IMR-90 (cell line): Measurements from ENCODE around the gene SVOPL. TPM values are rescaled to one million over a fixed set of nuclear protein-coding genes. Genes with fewer than 3 reads are reported as not detected.

ENCODE experiments used
- ATAC-seq: fragments of 200-7000 bp; cut with Tn5 transposase; 2 replicates; pipeline ENCODE4 v1.9.1; 2020; ENCODE audit warnings: low read depth, mild to moderate bottlenecking, moderate library complexity
- Bru-seq: library from RNA; stranded (reverse); fragments of 400-500 nt; gene quantifications from one replicate; lab custom pipeline; 2021; lab: Mats Ljungman, UMichigan
- BruChase-seq, 2 experiments: library from RNA; stranded (reverse); fragments of 400-500 nt; gene quantifications; one replicate each; lab custom pipeline; 2021; lab: Mats Ljungman, UMichigan
- BruUV-seq: library from RNA; stranded (reverse); fragments of 400-500 nt; replicated peaks from 2 replicates; lab custom pipeline; 2021; lab: Mats Ljungman, UMichigan
- CTCF ChIA-PET: fragments of 300-600 bp; formaldehyde crosslinking; extraction: SDS; loops from one replicate; lab custom pipeline; 2021; ENCODE audit warnings: antibody characterized with exemption; lab: Yijun Ruan, JAX
- POLR2A ChIA-PET: fragments of 300-600 bp; sonication (Branson Sonifier 250); formaldehyde crosslinking; loops from one replicate; lab custom pipeline; 2022; ENCODE audit warnings: antibody characterized with exemption; ENCODE audit not compliant: unreplicated experiment; lab: Charles Lee
- DNase-seq: peaks from one replicate; pipeline ENCODE4 v3.0.0; 2013
- H2AFZ ChIP-seq: replicated peaks from 2 replicates; pipeline ENCODE3; 2013; ENCODE audit warnings: low read length, mild to moderate bottlenecking; ENCODE audit not compliant: poor library complexity
- H2AK5ac ChIP-seq: 2 replicates; pipeline ENCODE4 v1.6.1; 2013; ENCODE audit warnings: low read depth, low read length, inconsistent platforms
- H2AK9ac ChIP-seq: replicated peaks from 2 replicates; pipeline ENCODE3; 2013; ENCODE audit warnings: mild to moderate bottlenecking, low read depth, low read length, moderate library complexity; ENCODE audit not compliant: poor library complexity
- H2BK120ac ChIP-seq: 2 replicates; pipeline ENCODE4 v1.6.1; 2013; ENCODE audit warnings: low read depth, low read length, inconsistent platforms
- H2BK15ac ChIP-seq: 3 replicates; pipeline ENCODE4 v1.6.1; 2013; ENCODE audit warnings: low read depth, low read length, inconsistent platforms
- H2BK20ac ChIP-seq: 2 replicates; pipeline ENCODE4 v1.6.1; 2013; ENCODE audit warnings: low read depth, mild to moderate bottlenecking, inconsistent platforms, low read length, moderate library complexity
- H2BK5ac ChIP-seq: 2 replicates; pipeline ENCODE4 v1.6.1; 2013; ENCODE audit warnings: mild to moderate bottlenecking, low read depth, low read length, inconsistent platforms; ENCODE audit not compliant: poor library complexity, severe bottlenecking
- H3K14ac ChIP-seq: replicated peaks from 2 replicates; pipeline ENCODE4 v1.6.1; 2013; ENCODE audit warnings: low read depth, low read length, inconsistent platforms
- H3K18ac ChIP-seq: 2 replicates; pipeline ENCODE4 v1.6.1; 2013; ENCODE audit warnings: low read depth, low read length, control low read depth
- H3K23ac ChIP-seq: 2 replicates; pipeline ENCODE4 v1.6.1; 2013; ENCODE audit warnings: low read depth, low read length, inconsistent platforms
- H3K27ac ChIP-seq: 2 replicates; pipeline ENCODE4 v1.5.1; 2013; ENCODE audit warnings: mild to moderate bottlenecking, control low read depth, low read length; ENCODE audit not compliant: insufficient read depth
- H3K27me3 ChIP-seq: 2 replicates; pipeline ENCODE4 v1.6.1; 2013; ENCODE audit warnings: low read length; ENCODE audit not compliant: control insufficient read depth, insufficient read depth
- H3K36me3 ChIP-seq: 2 replicates; pipeline ENCODE4 v1.6.1; 2013; ENCODE audit warnings: low read length, mixed read lengths; ENCODE audit not compliant: control insufficient read depth, insufficient read depth
- H3K4ac ChIP-seq: 2 replicates; pipeline ENCODE4 v1.6.1; 2013; ENCODE audit warnings: low read depth, low read length, inconsistent platforms
- H3K4me1 ChIP-seq: 2 replicates; pipeline ENCODE4 v1.6.1; 2013; ENCODE audit warnings: low read length, mixed read lengths; ENCODE audit not compliant: control insufficient read depth, insufficient read depth
- H3K4me2 ChIP-seq: 2 replicates; pipeline ENCODE4 v1.6.1; 2013; ENCODE audit warnings: low read depth, mild to moderate bottlenecking, control low read depth, low read length, moderate library complexity
- H3K4me3 ChIP-seq: 2 replicates; pipeline ENCODE4 v1.5.1; 2013; ENCODE audit warnings: low read depth, mild to moderate bottlenecking, control low read depth, low read length, moderate library complexity; ENCODE audit not compliant: insufficient read depth
- H3K56ac ChIP-seq: 2 replicates; pipeline ENCODE4 v1.6.1; 2013; ENCODE audit warnings: low read length, inconsistent platforms; ENCODE audit not compliant: insufficient read depth; ENCODE audit errors: extremely low read depth
- H3K79me1 ChIP-seq, 2 experiments: 2 replicates each; pipeline ENCODE4 v1.6.1; 2013; ENCODE audit warnings: low read length in 2 of 2, inconsistent platforms in 1 of 2, low read depth in 1 of 2
- H3K9ac ChIP-seq: 2 replicates; pipeline ENCODE4 v1.6.1; 2013; ENCODE audit warnings: low read depth, low read length, control low read depth
- H3K9me1 ChIP-seq: 2 replicates; pipeline ENCODE4 v1.6.1; 2013; ENCODE audit warnings: low read length, inconsistent platforms; ENCODE audit not compliant: insufficient read depth
- H3K9me3 ChIP-seq: 2 replicates; pipeline ENCODE4 v1.6.1; 2013; ENCODE audit warnings: low read length; ENCODE audit not compliant: control insufficient read depth, insufficient read depth
- H4K20me1 ChIP-seq: 2 replicates; pipeline ENCODE4 v1.6.1; 2013; ENCODE audit warnings: low read length, inconsistent platforms; ENCODE audit not compliant: insufficient read depth
- H4K5ac ChIP-seq: 2 replicates; pipeline ENCODE4 v1.6.1; 2013; ENCODE audit warnings: mild to moderate bottlenecking, low read depth, low read length, control low read depth
- H4K8ac ChIP-seq, 2 experiments: 2 replicates each; pipeline ENCODE4 v1.6.1; 2013; ENCODE audit warnings: low read depth in 2 of 2, low read length in 2 of 2, control low read depth in 1 of 2, inconsistent platforms in 1 of 2
- H4K91ac ChIP-seq: 2 replicates; pipeline ENCODE4 v1.6.1; 2013; ENCODE audit warnings: low read depth, low read length, inconsistent platforms; ENCODE audit not compliant: insufficient read depth
- BHLHE40 ChIP-seq: fragments of 150-350 bp; IDR thresholded peaks from 2 replicates; pipeline ENCODE4 v1.6.1; 2016; ENCODE audit warnings: mild to moderate bottlenecking, low read depth, low read length
- CEBPB ChIP-seq: IDR thresholded peaks from 2 replicates; pipeline ENCODE4 v1.6.1; 2012; ENCODE audit warnings: low read depth, low read length, improper control_type of control experiment
- CTCF ChIP-seq: conservative IDR thresholded peaks from 2 replicates; pipeline ENCODE4 v1.5.1; 2012; ENCODE audit warnings: mild to moderate bottlenecking, low read depth, low read length, improper control_type of control experiment
- FOS ChIP-seq: fragments of 150-350 bp; IDR thresholded peaks from 2 replicates; pipeline ENCODE4 v1.6.1; 2016; ENCODE audit warnings: low read depth, low read length
- MAFK ChIP-seq: IDR thresholded peaks from 2 replicates; pipeline ENCODE4 v1.6.1; 2012; ENCODE audit warnings: low read depth, low read length, improper control_type of control experiment
- POLR2A ChIP-seq: IDR thresholded peaks from 2 replicates; pipeline ENCODE4 v1.6.1; 2012; ENCODE audit warnings: mild to moderate bottlenecking, low read depth, low read length
- RAD21 ChIP-seq: IDR thresholded peaks from 2 replicates; pipeline ENCODE4 v1.6.1; 2012; ENCODE audit warnings: low read length, improper control_type of control experiment
- RFX5 ChIP-seq: IDR thresholded peaks from 2 replicates; pipeline ENCODE4 v1.8.0; 2012; ENCODE audit warnings: low read depth, mild to moderate bottlenecking, low read length, moderate library complexity
- SMC3 ChIP-seq: fragments of 150-350 bp; IDR thresholded peaks from 2 replicates; pipeline ENCODE4 v1.6.1; 2016; ENCODE audit warnings: low read depth, mild to moderate bottlenecking, antibody characterized with exemption, low read length, moderate library complexity
- WGBS, 2 experiments: methylation state at CpG; one replicate each; pipeline versions ENCODE4 v1.1.5 to v1.1.7; 2013; ENCODE audit warnings: missing lambda C conversion rate in 2 of 2; ENCODE audit not compliant: insufficient read length in 1 of 2; ENCODE audit errors: extremely low coverage in 2 of 2; 5-methylcytosine and 5-hydroxymethylcytosine counted together
- dilution Hi-C: fragments of 300-500 bp; cut with HindIII; formaldehyde crosslinking; loops from one replicate; pipeline ENCODE4 v1.14.3; 2018; ENCODE audit warnings: low sequenced_read_pairs; ENCODE audit not compliant: unreplicated experiment
- in situ Hi-C: fragments of 300-500 bp; cut with MboI; formaldehyde crosslinking; loops from 3 replicates; pipeline ENCODE4 v1.14.3; 2019; ENCODE audit warnings: low sequenced_read_pairs, inconsistent platforms, mixed read lengths
- intact Hi-C: fragments of 100-400 bp; cut with micrococcal nuclease; formaldehyde crosslinking; loops from 2 replicates; pipeline ENCODE4 v1.10.0; 2022
- long read RNA-seq: library from polyadenylated mRNA; unstranded; transcript quantifications from one replicate; pipeline ENCODE4 v2.0.0, GENCODE V29; 2021; ENCODE audit not compliant: unreplicated experiment
- polyA plus RNA-seq, 3 experiments: library from polyadenylated mRNA; depleted of rRNA; stranded (reverse); fragments of >200 nt; gene quantifications; 2 replicates each; pipeline ENCODE4 v1.2.3, GENCODE V29; 2012; ENCODE audit warnings: low replicate concordance in 1 of 3
- total RNA-seq: library from RNA; depleted of rRNA; stranded (reverse); fragments of >200 nt; gene quantifications from 2 replicates; pipeline ENCODE4 v1.2.3, GENCODE V29; 2012; rRNA removed
- TF ChIP-seq, protein P1 (sequence below): fragments of 150-350 bp; IDR thresholded peaks from 2 replicates; pipeline ENCODE4 v1.6.1; 2016; ENCODE audit warnings: low read depth, mild to moderate bottlenecking, low read length, moderate library complexity, borderline replicate concordance
- TF ChIP-seq, protein P2 (sequence below): fragments of 150-350 bp; IDR thresholded peaks from 2 replicates; pipeline ENCODE4 v1.6.1; 2017; ENCODE audit warnings: mild to moderate bottlenecking, antibody characterized with exemption, low read length, low read depth

The SVOPL gene, protein sequence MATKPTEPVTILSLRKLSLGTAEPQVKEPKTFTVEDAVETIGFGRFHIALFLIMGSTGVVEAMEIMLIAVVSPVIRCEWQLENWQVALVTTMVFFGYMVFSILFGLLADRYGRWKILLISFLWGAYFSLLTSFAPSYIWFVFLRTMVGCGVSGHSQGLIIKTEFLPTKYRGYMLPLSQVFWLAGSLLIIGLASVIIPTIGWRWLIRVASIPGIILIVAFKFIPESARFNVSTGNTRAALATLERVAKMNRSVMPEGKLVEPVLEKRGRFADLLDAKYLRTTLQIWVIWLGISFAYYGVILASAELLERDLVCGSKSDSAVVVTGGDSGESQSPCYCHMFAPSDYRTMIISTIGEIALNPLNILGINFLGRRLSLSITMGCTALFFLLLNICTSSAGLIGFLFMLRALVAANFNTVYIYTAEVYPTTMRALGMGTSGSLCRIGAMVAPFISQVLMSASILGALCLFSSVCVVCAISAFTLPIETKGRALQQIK
- total RNA-seq: not detected in 2 replicates
- polyA plus RNA-seq (2012; rRNA removed): not detected in 2 replicates
- polyA plus RNA-seq (2012; cell fraction: cytosol; rRNA removed): not detected in 2 replicates
- polyA plus RNA-seq (2012; cell fraction: nucleus; rRNA removed; ENCODE audit: low replicate concordance): not detected in 2 replicates
- not detected for Bru-seq, nascent RNA
- percentile 1 among the genes with signal in this experiment for BruChase-seq, experiment 1, labeled RNA remaining after a 6-hour chase
- BruChase-seq, experiment 2, labeled RNA remaining after a 2-hour chase: percentile 1 among the genes with signal in this experiment
- long read RNA-seq: 0 reads

- no peak within 1 kb of the TSS for H3K18ac ChIP-seq
- no peaks in the 10 kb centered on the region for H3K36me3 ChIP-seq
- no peak within 1 kb of the TSS for H2AFZ ChIP-seq
- no peak within 1 kb of the TSS for H2BK5ac ChIP-seq
- 13% methylated on average over 2 of the region's 7 CpGs; no CpG with 5 or more reads in 1 of the 2 experiments for WGBS, 2 experiments
- H3K56ac ChIP-seq: no peak within 1 kb of the TSS
- no peak within 1 kb of the TSS for H4K91ac ChIP-seq
- H2BK120ac ChIP-seq: no peak within 1 kb of the TSS
- H4K5ac ChIP-seq: no peak within 1 kb of the TSS
- no peak within 1 kb of the TSS for H3K9ac ChIP-seq
- no peak for DNase-seq
- H3K23ac ChIP-seq: no peak within 1 kb of the TSS
- H3K4me2 ChIP-seq: no peak within 1 kb of the TSS
- no peaks in the 10 kb centered on the region for H3K27me3 ChIP-seq
- H2BK20ac ChIP-seq: no peak within 1 kb of the TSS
- H3K14ac ChIP-seq: no peak within 1 kb of the TSS
- CTCF ChIA-PET: no interaction called here
- in situ Hi-C loops (no loop called here), dilution Hi-C loops (no loop called here), intact Hi-C loops (no loop called here)
- no peak within 1 kb of the TSS for H3K4me3 ChIP-seq
- TF ChIP-seq CTCF (no peak), MAFK (no peak), FOS (no peak), CEBPB (no peak), BHLHE40 (no peak), RFX5 (no peak), POLR2A (no peak), RAD21 (no peak), SMC3 (no peak)
- TF ChIP-seq, protein P1, sequence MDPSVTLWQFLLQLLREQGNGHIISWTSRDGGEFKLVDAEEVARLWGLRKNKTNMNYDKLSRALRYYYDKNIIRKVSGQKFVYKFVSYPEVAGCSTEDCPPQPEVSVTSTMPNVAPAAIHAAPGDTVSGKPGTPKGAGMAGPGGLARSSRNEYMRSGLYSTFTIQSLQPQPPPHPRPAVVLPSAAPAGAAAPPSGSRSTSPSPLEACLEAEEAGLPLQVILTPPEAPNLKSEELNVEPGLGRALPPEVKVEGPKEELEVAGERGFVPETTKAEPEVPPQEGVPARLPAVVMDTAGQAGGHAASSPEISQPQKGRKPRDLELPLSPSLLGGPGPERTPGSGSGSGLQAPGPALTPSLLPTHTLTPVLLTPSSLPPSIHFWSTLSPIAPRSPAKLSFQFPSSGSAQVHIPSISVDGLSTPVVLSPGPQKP: no peak
- TF ChIP-seq, protein P2, sequence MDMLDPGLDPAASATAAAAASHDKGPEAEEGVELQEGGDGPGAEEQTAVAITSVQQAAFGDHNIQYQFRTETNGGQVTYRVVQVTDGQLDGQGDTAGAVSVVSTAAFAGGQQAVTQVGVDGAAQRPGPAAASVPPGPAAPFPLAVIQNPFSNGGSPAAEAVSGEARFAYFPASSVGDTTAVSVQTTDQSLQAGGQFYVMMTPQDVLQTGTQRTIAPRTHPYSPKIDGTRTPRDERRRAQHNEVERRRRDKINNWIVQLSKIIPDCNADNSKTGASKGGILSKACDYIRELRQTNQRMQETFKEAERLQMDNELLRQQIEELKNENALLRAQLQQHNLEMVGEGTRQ: no peak
- H3K4ac ChIP-seq: no peak within 1 kb of the TSS
- no peak within 1 kb of the TSS for H3K27ac ChIP-seq
- no peak within 1 kb of the TSS for H4K8ac ChIP-seq
- H2AK9ac ChIP-seq: no peak within 1 kb of the TSS
- H3K9me1 ChIP-seq: no peaks in the 10 kb centered on the region
- no peaks in the 10 kb centered on the region for H3K79me1 ChIP-seq
- BruUV-seq: no TSS peak
- H2AK5ac ChIP-seq: no peak within 1 kb of the TSS
- no peak within 1 kb of the TSS for H2BK15ac ChIP-seq
- POLR2A ChIA-PET: no interaction called here
- no peaks in the 10 kb centered on the region for H4K20me1 ChIP-seq
- H3K4me1 ChIP-seq: no peaks in the 10 kb centered on the region
- no peak for ATAC-seq
- H3K9me3 ChIP-seq: peaks cover 2% of the 10 kb centered on the region; the same call in 1 of the 2 replicates
Measured at GRCh38 chr7:138700857-138701536, at the start of gene SVOPL. TSS of gene SVOPL (minus strand) at chr7:138701362. CDS start at chr7:138679045, 22,317 bp downstream.
